Ishikawa (cell line): ENCODE measurements around the gene NCL.

Source experiments
- EP300 ChIP-seq: IDR thresholded peaks from 2 replicates; pipeline ENCODE4 v1.6.1; 2012; ENCODE audit warnings: borderline replicate concordance
- TAF1 ChIP-seq: IDR thresholded peaks from 2 replicates; pipeline ENCODE4 v1.6.1; 2012; ENCODE audit warnings: low read depth, mild to moderate bottlenecking

DNA sequence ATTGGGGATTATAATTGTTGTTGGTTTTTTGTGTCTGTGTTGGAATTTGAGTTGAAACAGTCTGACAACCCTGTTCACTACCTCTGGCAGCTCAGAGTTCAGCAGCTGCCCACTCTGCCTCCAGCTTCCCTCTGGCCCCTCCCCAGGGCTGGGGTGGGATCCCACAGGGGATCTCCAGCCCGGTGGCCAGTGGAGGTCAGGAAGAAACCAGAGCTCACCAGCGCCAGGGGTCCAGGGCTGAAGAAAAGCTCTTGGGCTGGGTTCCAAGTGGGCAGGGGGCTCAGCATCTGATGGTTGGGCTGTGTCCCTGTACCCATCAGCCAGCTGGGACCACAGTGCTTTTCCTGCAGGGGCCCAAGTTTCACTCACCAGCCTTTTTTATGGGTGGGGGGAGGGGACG lies 16.5 kb upstream of the NCL start:
- TF ChIP-seq TAF1 (no peak), EP300 (no peak)
